ENCODE measurements around the gene NOG. TPM values are rescaled to one million over a fixed set of nuclear protein-coding genes. Genes with fewer than 3 reads are reported as not detected.

NOG gene
- total and polyA plus RNA-seq, 2 experiments from 2014 or later, result 0.39 to 0.66 TPM

Small RNAs within 50 kb of the gene (small RNA-seq; reads per million reads assigned to genes)
- gene RPL39P33 (ENCODE audit: low replicate concordance), result not detected

Other genes with a start within 250 kb of the NOG start
- gene C17orf67, start 240.2 kb downstream of the NOG start, total RNA-seq (2014; rRNA removed; shearing (Covaris generic)), result 0.85 and 1.0 TPM in 2 replicates
- gene C17orf67, start 240.2 kb downstream of the NOG start, polyA plus RNA-seq (2016; fragmentation: Nextera tagmentation; extraction: Ambion mirVana), result 2.7 and 3.7 TPM in 2 replicates
- 5.9 and 10.1 TPM in 2 replicates for gene DGKE, start 240.5 kb downstream of the NOG start, total RNA-seq (2014; rRNA removed; shearing (Covaris generic))
- 3.9 and 4.1 TPM in 2 replicates for gene DGKE, start 240.5 kb downstream of the NOG start, polyA plus RNA-seq (2016; fragmentation: Nextera tagmentation; extraction: Ambion mirVana)

All from GM23338 (cell line).